Right hindlimb (tissue), 1 donor: ENCODE data around the gene SETDB1.

Experiments
- DNase-seq: peaks from one replicate; pipeline ENCODE4 v3.0.0-alpha.2; 2018

Gene SETDB1

DNA sequence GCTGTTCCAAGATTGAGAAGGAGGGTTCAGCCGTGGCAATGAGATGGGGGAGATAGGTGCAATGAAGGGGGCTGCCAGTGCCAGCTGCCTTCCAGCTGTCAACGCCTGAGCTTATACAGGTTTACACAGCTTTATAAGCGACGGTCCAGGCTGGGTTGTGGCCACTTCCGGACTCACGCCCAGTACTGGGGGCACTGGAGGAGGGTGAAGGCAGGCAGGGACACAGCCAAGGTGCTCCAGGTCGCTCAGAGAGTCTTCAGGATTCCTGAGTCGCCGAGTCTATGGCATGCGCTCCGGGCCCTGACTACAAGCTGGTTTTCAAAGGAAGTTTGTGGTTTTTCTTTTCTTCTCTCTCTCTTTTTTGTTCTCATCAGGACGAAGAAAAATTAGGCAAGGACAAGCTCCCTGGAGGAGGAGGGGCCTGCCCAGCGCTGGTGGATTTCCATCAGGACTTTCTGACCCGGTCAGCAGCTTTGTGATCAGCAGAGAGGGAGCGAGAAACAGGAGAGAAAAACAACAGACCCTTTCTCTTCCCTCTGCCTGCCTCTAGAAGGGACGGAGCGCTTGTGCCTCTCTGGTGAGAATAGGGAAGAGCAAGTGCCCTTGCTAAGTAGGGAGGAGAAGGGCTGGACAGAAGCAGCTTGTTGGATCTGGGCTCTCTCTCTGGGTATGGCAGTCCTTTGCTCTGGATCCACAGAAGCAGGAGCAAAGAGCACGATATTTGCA, 80.3 kb downstream of the SETDB1 start, which contains the start of gene MINDY1:
TSS of gene MINDY1 (minus strand) at position 576 of the 726 bp plus-strand sequence. CDS start 4,285 bp downstream, outside the sequence.
- DNase-seq, result peak; percentile 84

DNA sequence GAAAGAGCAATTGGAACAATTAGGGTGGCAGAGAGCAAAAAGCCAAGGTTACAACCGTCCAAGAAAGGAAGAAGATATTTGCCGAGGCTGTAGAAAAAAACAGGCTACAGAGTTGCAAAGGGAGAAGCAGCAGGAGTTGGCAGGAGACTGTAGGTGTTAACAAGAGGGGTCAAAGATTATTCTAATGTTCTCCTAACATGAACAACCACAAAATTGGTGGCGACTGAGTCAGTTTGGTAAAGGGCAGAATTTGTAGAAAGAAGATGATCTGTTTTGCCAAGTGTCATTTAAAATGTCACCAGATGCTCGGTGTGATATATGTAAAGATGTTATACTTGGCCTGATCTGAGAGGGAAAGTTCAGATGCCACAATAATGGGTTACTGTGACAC, 81.7 kb downstream of the SETDB1 start:
- no peak for DNase-seq

DNA sequence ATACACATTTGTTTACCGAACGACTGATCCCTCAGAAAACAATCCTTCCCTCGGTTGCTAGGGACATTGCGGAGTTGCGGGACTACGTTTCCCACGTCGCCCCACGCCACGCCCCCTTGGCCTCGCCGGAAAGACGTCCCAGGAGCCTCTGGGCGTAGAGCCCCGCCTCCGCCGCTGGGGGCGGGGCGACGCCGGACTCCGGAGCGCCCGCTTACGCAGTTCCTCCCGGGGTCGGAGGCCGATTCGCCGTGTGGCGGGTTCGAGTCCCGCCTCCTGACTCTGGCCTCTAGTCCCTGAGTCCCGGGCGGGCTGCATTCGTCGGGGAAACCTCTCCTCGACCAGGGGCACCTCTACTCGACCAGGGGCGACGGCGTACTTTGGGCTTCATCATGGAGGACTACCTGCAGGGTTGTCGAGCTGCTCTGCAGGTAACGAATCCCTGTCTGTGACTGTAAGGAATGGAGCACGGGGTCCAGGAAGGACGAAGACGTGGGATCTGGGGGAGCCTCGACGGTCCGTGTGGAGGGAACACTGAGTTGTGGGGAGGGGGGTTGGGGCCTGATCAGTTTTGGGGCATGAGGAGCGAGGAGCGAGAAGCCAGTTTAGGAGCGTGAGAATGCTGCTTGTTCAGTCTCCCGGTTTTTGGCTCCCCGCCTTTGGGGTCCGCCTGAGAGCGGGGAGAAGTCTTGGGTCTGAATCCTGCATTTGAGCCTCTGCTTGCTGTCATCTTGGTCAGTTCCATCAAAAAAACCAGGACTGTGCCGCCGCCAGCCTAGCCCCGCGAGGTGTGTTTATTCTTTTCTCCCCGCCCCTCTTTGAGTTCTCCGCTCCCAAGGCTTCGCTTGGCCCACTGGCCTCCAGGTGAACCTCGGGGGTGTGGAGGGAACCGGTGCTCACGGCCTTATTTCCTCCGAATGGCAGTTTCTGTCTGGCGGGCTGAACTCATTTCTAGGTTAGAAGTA, 82.4 kb downstream of the SETDB1 start, which contains the start of gene PRUNE1:
TSS of gene PRUNE1 (plus strand) at position 206 of the 962 bp plus-strand sequence. CDS start at position 390, 184 bp downstream.
- peak; percentile 97 for DNase-seq

DNA sequence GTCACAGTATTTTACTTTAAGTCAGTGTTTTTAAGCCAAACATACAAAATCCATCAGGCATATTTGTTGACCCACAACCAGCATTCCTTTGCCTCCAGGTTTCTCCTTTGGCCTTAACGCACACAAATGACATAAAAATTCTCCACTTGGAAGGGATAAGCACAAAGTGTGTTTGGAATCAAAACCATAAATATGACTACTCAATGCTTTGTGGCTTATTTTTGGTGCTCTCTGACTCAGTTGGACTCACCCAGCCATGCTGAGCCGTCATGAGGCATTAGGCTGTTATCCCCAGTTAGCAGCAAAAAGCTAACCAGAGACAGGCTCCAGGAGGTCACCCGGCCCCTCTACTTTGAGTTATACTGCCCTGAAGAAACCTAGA, 83.0 kb downstream of the SETDB1 start:
- DNase-seq, result no peak

DNA sequence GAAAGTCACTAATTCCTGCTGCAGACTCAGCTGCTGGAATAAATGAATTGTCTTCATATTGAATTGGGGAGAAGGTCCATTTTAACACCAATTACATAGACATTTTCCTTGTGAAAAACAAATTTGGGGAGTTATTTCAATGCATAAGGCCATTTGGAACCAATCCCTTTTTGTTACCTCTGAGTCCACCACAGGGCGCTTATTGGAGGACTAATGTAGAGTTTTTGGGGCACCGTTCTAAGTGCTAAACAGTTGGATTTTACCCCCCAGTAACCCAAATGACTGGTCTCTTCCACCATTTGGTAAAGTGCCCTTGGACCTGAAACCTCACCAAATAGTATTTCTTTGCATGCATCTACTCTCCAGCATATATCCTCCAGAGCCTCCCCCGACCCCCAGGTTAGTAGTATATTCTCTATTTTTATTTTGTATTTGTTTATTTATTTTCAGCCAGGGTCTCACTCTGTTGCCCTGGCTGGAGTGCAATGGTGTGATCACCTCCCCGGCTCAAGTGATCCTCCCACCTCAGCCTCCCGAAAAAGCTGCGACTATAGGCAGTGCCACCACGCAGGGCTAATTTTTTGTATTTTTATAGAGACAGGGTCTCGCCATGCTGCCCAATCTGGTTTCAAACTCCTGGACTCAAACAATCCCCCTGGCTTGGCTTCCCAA, 83.6 kb downstream of the SETDB1 start:
- DNase-seq, result no peak

- DNase-seq, result no peak
Measured at GRCh38 chr1:151010346-151010726, 84.2 kb downstream of the SETDB1 start.

DNA sequence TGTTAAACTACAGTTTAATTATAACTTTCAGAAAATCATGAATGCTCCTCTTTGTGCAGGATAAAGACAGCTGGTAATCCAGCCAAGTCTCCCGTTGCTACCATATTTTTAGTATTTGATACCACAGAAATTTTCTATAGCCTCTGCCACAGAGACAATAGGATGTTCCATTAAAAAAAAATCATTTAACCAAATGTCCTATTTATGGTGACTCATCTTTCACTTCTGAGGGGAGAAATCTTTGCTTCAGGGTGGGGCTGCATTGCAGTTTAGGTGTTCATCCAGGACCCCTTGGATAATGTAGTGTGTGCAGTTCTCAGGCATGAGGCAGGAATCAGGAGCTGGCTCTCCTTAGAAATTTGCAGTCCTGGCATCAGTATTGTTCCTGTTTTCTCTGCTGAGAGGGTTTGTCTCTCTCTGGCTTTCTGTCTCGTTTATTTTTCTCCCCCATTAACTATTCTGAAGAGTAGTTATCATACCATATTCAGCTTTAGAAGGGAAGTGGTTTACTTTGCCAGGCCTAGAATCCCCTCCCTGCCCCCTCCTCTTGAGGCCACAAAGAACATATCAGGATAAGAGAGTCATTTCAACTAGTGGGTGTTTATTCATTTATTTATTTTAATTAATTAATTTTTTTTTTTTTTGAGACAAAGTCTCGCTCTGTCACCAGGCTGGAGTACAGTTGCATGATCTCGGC, 85.1 kb downstream of the SETDB1 start:
- DNase-seq, result no peak

DNA sequence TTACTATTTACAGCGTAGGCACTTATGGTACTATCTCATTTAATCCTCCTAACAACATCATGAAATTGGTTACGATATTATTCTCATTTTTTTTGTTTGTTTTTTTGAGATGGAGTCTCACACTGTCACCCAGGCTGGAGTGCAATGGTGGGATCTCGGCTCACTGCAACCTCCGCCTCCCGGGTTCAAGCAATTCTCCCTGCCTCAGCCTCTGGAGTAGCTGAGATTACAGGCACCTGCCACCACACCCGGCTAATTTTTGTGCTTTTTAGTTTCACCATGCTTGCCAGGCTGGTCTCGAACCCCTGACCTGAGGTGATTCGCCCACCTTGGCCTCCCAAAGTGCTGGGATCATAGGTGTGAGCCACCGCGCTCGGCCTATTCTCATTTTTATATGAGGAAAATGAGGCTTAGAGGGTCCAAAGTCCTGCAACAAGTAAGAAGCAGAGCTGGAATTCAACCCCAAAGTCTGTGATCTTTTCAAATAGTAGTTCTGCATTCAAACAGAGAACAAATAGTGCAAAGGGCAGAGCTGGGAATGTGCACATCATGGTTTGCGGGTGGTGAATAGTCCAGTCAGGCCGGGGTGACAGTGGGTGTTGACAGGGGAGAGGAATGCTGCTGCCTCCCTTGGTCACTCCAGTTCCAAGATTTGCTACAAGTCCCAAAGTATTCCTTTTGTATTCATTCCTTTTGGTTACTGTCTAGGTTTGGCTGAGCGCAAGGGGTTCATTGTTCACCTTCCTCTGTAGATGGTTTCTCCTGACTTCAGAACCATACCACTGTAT, 86.7 kb downstream of the SETDB1 start:
- no peak for DNase-seq

- no peak for DNase-seq
Measured at GRCh38 chr1:151013518-151013917, 87.4 kb downstream of the SETDB1 start.
